ENCODE measurements around the gene USE1.

The USE1 gene

GRCh38 chr19:17235971-17236777 is 21.0 kb downstream of the USE1 start:
- DNase-seq, result peak; percentile 60

GRCh38 chr19:17236811-17237543 is 21.8 kb downstream of the USE1 start:
- no peak for DNase-seq

GRCh38 chr19:17237747-17238706 is 22.9 kb downstream of the USE1 start:
- no peak for DNase-seq

GRCh38 chr19:17240062-17240752 is 25.1 kb downstream of the USE1 start:
- no peak for DNase-seq

- DNase-seq, result no peak
Measured at GRCh38 chr19:17240826-17241399, 25.8 kb downstream of the USE1 start.

GRCh38 chr19:17242431-17243208 is 27.5 kb downstream of the USE1 start:
- no peak for DNase-seq

GRCh38 chr19:17243211-17243829 is 28.2 kb downstream of the USE1 start:
- DNase-seq, result no peak

GRCh38 chr19:17243830-17244617 is 28.9 kb downstream of the USE1 start:
- no peak for DNase-seq

- peak; percentile 31 for DNase-seq
Measured at GRCh38 chr19:17244618-17245534, 29.7 kb downstream of the USE1 start.

GRCh38 chr19:17245535-17245984 is 30.4 kb downstream of the USE1 start, which contains the start of gene NR2F6:
TSS of gene NR2F6 (minus strand) at chr19:17245919. CDS start at chr19:17245220, 699 bp downstream.
- DNase-seq, result no peak

- DNase-seq, result no peak
Measured at GRCh38 chr19:17246681-17247425, 31.7 kb downstream of the USE1 start.

GRCh38 chr19:17248011-17248776 is 33.0 kb downstream of the USE1 start:
- no peak for DNase-seq

- DNase-seq, result no peak
Measured at GRCh38 chr19:17249887-17250548, 34.9 kb downstream of the USE1 start.

GRCh38 chr19:17254636-17255035 is 39.5 kb downstream of the USE1 start:
- DNase-seq, result no peak

- DNase-seq, result no peak
Measured at GRCh38 chr19:17255150-17255621, 40.0 kb downstream of the USE1 start.

GRCh38 chr19:17256130-17256529 is 41.0 kb downstream of the USE1 start:
- DNase-seq, result no peak
